Measurements from ENCODE around the gene RABAC1.

RABAC1 gene

GRCh38 chr19:41988947-41989346, 29.8 kb upstream of the RABAC1 start:
- DNase-seq, result no peak

- no peak for DNase-seq
Measured at GRCh38 chr19:41987141-41987860, 28.2 kb upstream of the RABAC1 start.

- DNase-seq, result no peak
Measured at GRCh38 chr19:41984961-41985360, 25.8 kb upstream of the RABAC1 start.

DNA sequence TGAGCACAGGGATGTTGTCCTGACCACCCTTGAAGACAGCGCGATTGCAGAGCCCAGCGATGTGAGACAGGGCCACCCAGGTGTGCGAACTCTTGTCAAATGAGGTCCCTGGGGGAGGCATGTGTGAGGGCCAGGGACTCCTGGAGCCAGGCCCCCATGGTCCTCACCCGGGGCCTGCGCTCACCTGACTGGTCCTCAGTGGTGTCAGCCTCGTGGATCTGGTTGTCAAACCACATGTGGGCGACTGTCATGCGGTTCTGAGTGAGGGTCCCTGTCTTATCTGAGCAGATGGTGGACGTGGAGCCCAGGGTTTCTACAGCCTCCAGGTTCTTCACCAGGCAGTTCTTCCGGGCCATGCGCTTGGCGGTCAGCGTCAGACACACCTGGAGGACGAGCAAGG, 22.6 kb upstream of the RABAC1 start:
- no peak for DNase-seq

GRCh38 chr19:41978470-41978869, 19.3 kb upstream of the RABAC1 start:
- DNase-seq, result no peak

GRCh38 chr19:41977916-41978315, 18.8 kb upstream of the RABAC1 start:
- no peak for DNase-seq

DNA sequence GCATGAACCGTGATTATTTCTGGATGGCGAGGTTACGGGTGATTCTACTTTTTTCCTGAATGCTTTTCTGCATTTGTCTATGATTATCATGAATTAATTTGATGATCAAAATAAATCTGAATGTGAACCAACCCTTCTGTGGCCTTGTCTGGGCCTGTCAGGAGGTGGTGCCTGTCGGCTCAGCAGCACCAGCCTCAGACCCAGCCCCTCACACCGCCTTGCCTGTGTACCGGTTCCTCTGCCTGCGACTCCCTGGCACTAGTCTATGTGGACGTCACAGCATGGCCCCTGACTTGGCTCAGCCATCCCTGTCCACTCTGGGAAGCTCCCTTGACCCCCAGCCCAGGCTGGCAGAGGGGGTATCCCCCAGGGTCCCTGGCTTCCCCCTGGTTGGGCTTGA, 15.5 kb upstream of the RABAC1 start:
- no peak for DNase-seq

GRCh38 chr19:41971363-41971762, 12.2 kb upstream of the RABAC1 start:
- DNase-seq, result no peak

DNA sequence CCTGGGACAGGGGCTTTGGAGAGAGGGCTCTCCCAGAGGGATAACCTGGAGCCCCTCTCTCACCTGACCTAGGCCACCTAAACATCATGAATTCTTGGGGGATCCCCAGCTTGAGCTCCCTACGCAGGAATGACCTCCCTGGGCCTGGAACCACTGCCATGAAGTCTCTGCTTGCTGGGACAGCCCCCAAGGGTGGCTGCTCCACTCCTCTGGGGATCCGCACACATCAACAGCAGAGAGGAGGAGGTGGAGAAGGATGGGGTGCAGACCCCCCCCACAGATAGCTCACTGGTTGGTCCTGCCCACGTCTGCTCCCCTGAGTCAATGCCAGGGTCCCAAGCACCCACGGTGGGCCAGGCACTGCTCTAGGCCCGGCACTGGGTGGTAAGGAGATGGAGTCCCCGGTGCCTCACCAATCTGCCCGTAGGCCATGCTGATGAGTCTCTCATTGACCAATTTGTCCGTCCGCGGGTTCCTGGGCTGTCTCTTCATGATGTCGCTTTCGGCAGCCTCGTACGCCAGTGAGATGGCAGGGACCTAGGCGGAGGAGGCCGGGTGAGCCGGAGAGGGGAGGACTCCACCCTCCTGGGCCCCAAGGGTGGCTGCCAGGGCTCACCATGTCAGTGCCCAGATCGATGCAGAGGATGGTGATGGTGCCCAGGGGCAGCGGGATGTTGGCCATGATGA, 10.8 kb upstream of the RABAC1 start:
- DNase-seq, result no peak

DNA sequence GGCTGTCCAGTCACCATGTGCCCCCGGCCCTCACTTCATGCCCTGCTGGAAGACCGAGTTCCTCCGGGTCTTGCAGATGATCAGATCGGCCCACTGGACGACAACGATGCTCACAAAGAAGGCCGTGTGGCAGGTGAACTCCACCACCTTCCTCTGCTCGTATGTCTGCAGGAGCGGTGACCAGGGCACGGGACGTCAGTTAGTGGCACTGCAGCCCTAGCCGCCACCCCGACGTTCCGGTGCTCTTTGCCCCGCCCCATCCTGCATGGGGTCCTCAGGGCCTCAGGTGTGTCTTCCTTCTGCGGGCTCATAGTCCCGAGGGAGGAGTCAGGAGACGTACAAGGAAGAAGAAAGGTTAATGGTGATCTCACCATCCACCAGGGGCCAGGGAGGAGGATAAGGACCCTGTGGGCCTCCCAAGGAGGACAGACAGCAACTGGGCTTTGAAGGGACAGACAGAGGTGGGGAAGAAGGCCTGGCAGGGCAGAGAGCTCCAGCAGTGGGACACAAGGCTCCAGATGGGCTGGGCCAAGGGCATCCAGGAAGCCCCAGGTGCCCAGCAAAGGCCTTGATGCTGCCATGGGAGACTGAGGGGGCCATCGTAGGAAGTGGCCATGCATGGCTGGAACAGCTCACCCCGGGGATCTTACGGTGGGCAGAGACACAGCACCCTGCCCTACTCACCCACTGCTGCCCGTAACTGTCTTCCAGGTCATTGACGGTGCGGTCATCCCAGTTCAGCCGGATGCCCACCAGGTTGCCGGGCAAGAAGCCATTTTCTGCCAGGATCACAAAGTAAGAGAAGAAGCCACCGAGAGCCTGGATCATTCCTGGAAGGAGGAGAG, 9.9 kb upstream of the RABAC1 start:
- DNase-seq, result no peak

- DNase-seq, result no peak
Measured at GRCh38 chr19:41967054-41967783, 8.1 kb upstream of the RABAC1 start.

- DNase-seq, result no peak
Measured at GRCh38 chr19:41965106-41965505, 6.0 kb upstream of the RABAC1 start.

DNA sequence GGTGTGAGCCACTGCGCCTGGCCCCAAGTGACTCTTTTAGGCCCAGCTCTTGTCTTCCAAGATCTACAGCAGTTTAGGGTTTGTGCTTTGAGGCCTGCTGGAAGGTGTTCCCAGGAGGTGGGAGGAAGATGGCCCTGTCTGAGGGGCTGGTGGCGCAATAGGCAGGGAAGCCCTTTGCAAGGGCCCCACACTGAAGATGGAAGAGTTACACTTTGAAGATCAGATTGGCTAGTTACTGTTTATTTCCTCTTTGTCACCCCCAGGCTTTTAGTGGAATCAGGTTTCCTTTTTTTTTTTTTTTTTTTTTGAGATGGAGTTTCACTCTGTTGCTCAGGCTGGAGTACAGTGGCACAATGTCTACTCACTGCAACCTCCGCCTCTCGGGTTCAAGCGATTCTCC, 1.9 kb upstream of the RABAC1 start:
- no peak for DNase-seq

DNA sequence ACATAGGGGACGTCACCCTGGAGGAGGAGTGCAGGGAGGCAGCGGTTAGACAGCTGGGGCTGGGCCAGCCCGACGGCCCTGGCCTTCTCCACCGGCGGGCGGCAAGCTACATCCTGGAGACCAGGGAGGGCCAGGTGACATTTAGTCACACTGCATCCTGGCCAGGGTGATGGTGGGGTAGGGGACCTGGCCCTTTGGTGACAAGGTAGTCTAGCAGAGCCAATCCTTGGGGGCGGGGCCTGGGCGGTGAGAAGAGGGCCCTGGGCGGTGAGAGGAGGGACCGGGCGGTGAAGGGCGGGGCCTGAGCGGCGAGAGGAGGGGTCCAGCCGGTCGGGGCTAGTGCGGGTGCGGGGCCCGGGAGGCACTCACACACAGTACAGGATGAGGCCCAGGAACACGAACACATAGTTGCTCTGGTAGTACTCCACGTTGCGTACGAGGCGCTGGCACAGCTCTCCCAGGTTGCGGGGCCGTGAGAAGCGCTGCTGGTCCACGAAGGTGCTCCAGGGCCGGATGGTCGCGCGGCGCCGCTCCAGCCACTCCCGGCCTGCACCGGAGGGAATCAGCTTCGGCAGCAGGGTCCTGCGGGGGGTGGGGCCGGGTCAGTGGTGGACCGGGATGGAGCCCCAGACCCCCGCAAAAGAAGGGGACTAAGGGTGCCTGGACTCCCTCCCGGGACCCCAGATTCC, 610 bp downstream of the RABAC1 start:
- DNase-seq, result peak; percentile 25

- DNase-seq, result peak; percentile 32
Measured at GRCh38 chr19:41957838-41958366, 1.2 kb downstream of the RABAC1 start.

GRCh38 chr19:41957161-41957837, 1.8 kb downstream of the RABAC1 start:
- DNase-seq, result no peak

GRCh38 chr19:41956621-41957020, 2.5 kb downstream of the RABAC1 start:
- DNase-seq, result no peak

- DNase-seq, result no peak
Measured at GRCh38 chr19:41955521-41955920, 3.6 kb downstream of the RABAC1 start.

DNA sequence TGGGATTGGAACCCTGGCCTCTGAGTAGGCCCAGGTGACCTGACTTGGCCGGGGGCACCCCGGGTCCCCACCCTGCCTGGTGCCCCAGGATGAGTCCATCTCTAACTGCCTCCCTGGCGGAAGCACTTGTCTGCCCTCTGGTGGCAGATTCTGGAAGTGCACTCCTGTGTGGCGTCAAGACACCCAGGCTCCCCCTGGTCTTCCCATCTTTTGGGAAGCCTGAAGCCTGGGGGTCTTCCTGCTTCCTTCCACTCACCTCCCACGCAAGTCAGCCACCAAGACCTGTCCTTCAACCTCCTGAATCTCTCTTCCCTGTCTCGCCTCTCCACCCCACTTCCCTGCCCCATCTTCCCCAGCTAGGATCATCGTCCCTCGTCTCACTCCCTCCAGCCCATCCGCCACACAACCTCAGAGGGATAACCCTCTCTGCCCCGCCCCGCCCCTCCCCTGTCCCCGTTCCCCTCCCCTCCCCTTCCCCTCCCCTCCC, 7.4 kb downstream of the RABAC1 start:
- DNase-seq, result peak; percentile 70

DNA sequence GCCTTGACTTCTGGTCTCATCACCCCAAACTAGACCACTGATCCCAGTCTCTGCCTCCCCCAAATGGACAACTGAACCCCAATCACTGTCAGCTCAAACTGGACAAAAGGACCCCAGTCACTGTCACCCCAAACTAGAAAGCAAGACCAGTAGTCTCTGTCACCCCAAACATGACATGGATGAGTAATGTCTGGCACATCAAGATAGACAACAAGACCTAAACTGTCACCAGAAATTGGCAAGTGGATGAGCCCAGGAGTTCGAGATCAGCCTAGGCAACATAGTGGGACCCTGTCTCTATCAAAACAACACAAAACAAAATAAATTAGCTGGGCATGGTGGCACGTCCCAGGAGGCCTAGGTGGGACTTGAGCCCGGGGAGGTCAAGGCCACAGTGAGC, 12.0 kb downstream of the RABAC1 start:
- no peak for DNase-seq

DNA sequence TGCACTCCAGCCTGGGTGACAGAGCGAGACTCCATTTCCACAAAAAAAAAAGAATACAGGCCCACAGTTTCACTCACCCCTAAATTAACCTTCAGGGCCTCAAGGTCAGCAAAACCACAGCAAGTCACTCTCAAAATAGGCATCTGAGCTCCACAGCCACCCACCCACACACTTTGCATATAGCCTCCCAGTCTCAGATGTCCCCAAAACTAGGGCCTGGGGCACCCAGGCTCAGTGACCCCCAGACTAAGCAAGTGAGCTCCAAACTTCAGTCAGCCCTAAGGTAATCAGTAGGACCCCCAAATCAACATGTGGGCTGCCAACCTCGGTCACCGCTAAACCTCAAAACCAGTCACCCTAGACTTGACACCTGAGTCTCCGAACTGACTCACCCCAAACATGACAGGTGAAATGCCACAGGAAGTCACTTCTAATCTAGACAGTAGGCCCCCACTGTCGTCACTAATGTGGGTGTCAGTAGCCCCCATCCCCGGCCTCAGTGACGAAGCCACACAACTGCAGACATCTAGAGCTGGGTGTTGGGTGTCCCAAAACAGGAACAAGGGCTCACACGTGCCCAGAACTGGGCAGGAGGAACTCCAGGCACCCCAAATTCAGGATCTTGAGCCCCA, 13.9 kb downstream of the RABAC1 start:
- no peak for DNase-seq
